ENCODE data around the gene USB1. TPM values are rescaled to one million over a fixed set of nuclear protein-coding genes. Genes with fewer than 3 reads are reported as not detected.

The USB1 gene
- total RNA-seq, 1 donor from 2014 or later = 133 TPM

- Histone ChIP-seq H3K27ac (no peak overlapping the region), H3K36me3 (no peaks in the 10 kb centered on the region), H3K27me3 (no peaks in the 10 kb centered on the region), H3K4me1 (no peaks in the 10 kb centered on the region), H3K9me3 (no peaks in the 10 kb centered on the region), H3K4me3 (no peak overlapping the region)
- no peak for DNase-seq (ENCODE audit: low spot score in 2 of 2)
- intact Hi-C loops (cut with DNase I) = no loop called here
- no peak for TF ChIP-seq CTCF (IDR thresholded peaks at IDR 0.05)
These were observed 61.6 kb downstream of the USB1 start for GRCh38 chr16:58062821-58063220.

GRCh38 chr16:58063377-58064076 lies 62.3 kb downstream of the USB1 start:
- Histone ChIP-seq H3K9me3 (no peaks in the 10 kb centered on the region), H3K36me3 (no peaks in the 10 kb centered on the region), H3K4me3 (no peak overlapping the region), H3K4me1 (no peaks in the 10 kb centered on the region), H3K27ac (no peak overlapping the region), H3K27me3 (no peaks in the 10 kb centered on the region)
- TF ChIP-seq CTCF (IDR thresholded peaks at IDR 0.05) = no peak
- intact Hi-C loops (cut with DNase I) = no loop called here
- no peak for DNase-seq (ENCODE audit: low spot score in 2 of 2)

GRCh38 chr16:58070585-58070984 lies 69.4 kb downstream of the USB1 start:
- intact Hi-C loops (cut with DNase I) = no loop called here

More at GRCh38 chr16:58070585-58070984, 69.4 kb downstream of the USB1 start:
- Histone ChIP-seq H3K9me3 (no peaks in the 10 kb centered on the region), H3K4me3 (no peak overlapping the region), H3K36me3 (no peaks in the 10 kb centered on the region), H3K27me3 (no peaks in the 10 kb centered on the region), H3K4me1 (no peaks in the 10 kb centered on the region), H3K27ac (no peak overlapping the region)
- no peak for DNase-seq (ENCODE audit: low spot score in 2 of 2)
- TF ChIP-seq CTCF (IDR thresholded peaks at IDR 0.05) = no peak

Other genes starting within 250 kb of the USB1 start
- gene KIFC3, start 198.9 kb upstream of the USB1 start, total RNA-seq = 54.9 TPM
- not detected for gene CNGB1, start 30.3 kb upstream of the USB1 start, total RNA-seq
- gene ZNF319, start 735 bp upstream of the USB1 start, total RNA-seq = 17.5 TPM
- 14.9 TPM for gene MMP15, start 24.3 kb downstream of the USB1 start, total RNA-seq
- gene CFAP20, start 128.0 kb downstream of the USB1 start, total RNA-seq = 39.1 TPM
- 14.5 TPM for gene CSNK2A2, start 196.7 kb downstream of the USB1 start, total RNA-seq

Measured in ascending aorta (tissue), 2 donors.